Vagina (tissue), 2 donors: Measurements from ENCODE around the gene ALDH18A1.

ENCODE experiments used
- POLR2A ChIP-seq, 2 donors: fragments of 450-650 bp; IDR thresholded peaks; one replicate each; pipeline ENCODE4 v1.6.1; 2017; ENCODE audit warnings: antibody characterized with exemption in 2 of 2, mild to moderate bottlenecking in 2 of 2, moderate library complexity in 2 of 2
- TF ChIP-seq, protein P1 (sequence below), 3 experiments: fragments of 450-650 bp in 2 of 3; fragments of 200-600 bp in 1 of 3; sonication (generic) in 1 of 3; IDR thresholded peaks; one replicate each; pipeline ENCODE4 v1.5.1; 2017 to 2019; ENCODE audit warnings: antibody characterized with exemption in 3 of 3, mild to moderate bottlenecking in 2 of 3, moderate library complexity in 2 of 3

DNA sequence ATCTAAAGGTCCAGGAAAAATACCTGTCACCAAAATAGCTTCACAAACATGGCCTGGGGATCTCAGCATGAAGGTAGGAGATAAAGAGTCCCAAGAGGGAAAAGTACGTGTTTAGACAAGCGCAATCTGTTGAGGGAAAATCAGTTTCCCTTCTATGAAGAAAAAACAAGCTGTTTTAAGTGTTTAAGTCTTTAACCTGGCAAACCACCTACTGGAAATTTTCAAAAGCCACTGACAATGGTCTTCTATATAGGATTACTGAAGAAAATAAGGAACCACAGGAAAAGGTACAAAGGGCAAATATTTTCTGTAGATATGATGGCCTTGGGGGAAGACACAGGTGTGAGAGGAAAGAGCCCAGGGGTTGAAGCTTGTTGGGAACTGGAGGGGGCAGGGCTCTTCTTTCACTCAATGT lies 21.2 kb downstream of the ALDH18A1 start:
- TF ChIP-seq POLR2A (IDR thresholded peaks at IDR 0.05): no peak
- TF ChIP-seq, protein P1, sequence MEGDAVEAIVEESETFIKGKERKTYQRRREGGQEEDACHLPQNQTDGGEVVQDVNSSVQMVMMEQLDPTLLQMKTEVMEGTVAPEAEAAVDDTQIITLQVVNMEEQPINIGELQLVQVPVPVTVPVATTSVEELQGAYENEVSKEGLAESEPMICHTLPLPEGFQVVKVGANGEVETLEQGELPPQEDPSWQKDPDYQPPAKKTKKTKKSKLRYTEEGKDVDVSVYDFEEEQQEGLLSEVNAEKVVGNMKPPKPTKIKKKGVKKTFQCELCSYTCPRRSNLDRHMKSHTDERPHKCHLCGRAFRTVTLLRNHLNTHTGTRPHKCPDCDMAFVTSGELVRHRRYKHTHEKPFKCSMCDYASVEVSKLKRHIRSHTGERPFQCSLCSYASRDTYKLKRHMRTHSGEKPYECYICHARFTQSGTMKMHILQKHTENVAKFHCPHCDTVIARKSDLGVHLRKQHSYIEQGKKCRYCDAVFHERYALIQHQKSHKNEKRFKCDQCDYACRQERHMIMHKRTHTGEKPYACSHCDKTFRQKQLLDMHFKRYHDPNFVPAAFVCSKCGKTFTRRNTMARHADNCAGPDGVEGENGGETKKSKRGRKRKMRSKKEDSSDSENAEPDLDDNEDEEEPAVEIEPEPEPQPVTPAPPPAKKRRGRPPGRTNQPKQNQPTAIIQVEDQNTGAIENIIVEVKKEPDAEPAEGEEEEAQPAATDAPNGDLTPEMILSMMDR (IDR thresholded peaks at IDR 0.05): no peak
